Endothelial cell of umbilical vein (primary cell): Measurements from ENCODE around the gene PRAC2.

Source experiments
- EZH2 ChIP-seq: IDR thresholded peaks from 2 replicates; pipeline ENCODE4 v1.6.1; 2012; ENCODE audit warnings: borderline replicate concordance, low read depth, mild to moderate bottlenecking, moderate library complexity, low read length, inconsistent platforms; ENCODE audit not compliant: severe bottlenecking
- FOS ChIP-seq: IDR thresholded peaks from 2 replicates; pipeline ENCODE4 v1.6.1; 2011; ENCODE audit warnings: mild to moderate bottlenecking, low read length, moderate library complexity, borderline replicate concordance; ENCODE audit not compliant: insufficient read depth
- GATA2 ChIP-seq: IDR thresholded peaks from 2 replicates; pipeline ENCODE4 v1.7.0; 2011; ENCODE audit warnings: low read depth, mild to moderate bottlenecking, moderate library complexity, mixed read lengths, low read length; ENCODE audit not compliant: insufficient read length, insufficient read depth
- JUN ChIP-seq: IDR thresholded peaks from 2 replicates; pipeline ENCODE4 v1.6.1; 2011; ENCODE audit warnings: borderline replicate concordance, low read depth; ENCODE audit not compliant: insufficient read length, insufficient read depth
- POLR2A ChIP-seq: IDR thresholded peaks from 2 replicates; pipeline ENCODE4 v1.6.1; 2012; ENCODE audit warnings: low read depth, mild to moderate bottlenecking, control low read depth, low read length
- POLR2AphosphoS5 ChIP-seq: IDR thresholded peaks from 2 replicates; pipeline ENCODE4 v1.6.1; 2012; ENCODE audit warnings: low read depth, mild to moderate bottlenecking, control low read depth, low read length, moderate library complexity; ENCODE audit not compliant: insufficient read depth
- TF ChIP-seq, protein P1 (sequence below), 2 donors: IDR thresholded peaks; 1 replicate in 1 of 2; 2 replicates in 1 of 2; pipeline ENCODE4 v1.5.1; 2011; ENCODE audit warnings: low read length in 2 of 2, mild to moderate bottlenecking in 2 of 2, moderate library complexity in 2 of 2, control low read depth in 1 of 2, inconsistent platforms in 1 of 2, low read depth in 1 of 2; ENCODE audit not compliant: insufficient read depth in 1 of 2; ENCODE audit errors: extremely low read depth in 1 of 2
- TF ChIP-seq, protein P2 (sequence below): IDR thresholded peaks from 2 replicates; pipeline ENCODE4 v1.6.1; 2011; ENCODE audit not compliant: insufficient read depth, insufficient read length

DNA sequence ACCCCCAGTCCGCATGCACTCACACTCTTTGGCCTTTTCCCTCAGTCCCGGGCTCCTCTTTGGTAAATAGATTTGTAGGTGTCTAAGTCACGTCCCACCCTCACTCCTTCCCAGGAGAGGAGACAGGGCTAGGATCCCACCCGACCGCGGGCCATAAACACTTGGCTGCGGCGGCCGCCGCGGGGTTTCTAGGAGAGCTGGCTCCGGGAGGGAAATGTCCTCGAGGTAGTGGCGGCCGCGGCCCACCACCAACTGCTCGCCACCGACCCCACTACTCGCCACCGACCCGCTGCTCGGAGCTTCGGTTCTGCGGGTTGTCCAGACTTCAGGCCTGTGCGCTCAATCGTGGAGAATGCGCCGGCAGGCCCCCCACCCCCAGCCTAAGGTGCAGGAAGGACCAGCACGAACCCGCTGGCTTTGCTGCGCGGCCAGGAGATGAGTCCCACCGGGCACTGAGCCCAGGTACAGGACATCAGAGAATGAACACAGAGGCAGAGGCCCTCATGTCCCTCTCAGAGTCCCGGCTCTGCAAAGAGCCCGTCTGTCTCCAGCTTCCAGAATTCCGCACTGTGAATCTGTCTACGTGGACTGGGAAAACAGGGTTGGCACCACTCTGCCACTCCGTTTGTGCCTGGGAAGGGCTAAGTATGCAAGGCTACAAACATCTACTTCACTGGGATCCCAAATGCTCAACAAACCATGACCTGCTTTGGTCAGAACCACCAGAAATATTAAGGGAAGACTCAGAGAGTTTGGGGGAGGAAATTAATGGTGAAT is 2.5 kb downstream of the PRAC2 start:
- TF ChIP-seq, protein P1, sequence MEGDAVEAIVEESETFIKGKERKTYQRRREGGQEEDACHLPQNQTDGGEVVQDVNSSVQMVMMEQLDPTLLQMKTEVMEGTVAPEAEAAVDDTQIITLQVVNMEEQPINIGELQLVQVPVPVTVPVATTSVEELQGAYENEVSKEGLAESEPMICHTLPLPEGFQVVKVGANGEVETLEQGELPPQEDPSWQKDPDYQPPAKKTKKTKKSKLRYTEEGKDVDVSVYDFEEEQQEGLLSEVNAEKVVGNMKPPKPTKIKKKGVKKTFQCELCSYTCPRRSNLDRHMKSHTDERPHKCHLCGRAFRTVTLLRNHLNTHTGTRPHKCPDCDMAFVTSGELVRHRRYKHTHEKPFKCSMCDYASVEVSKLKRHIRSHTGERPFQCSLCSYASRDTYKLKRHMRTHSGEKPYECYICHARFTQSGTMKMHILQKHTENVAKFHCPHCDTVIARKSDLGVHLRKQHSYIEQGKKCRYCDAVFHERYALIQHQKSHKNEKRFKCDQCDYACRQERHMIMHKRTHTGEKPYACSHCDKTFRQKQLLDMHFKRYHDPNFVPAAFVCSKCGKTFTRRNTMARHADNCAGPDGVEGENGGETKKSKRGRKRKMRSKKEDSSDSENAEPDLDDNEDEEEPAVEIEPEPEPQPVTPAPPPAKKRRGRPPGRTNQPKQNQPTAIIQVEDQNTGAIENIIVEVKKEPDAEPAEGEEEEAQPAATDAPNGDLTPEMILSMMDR (IDR thresholded peaks at IDR 0.05; ENCODE audit: extremely low read depth in 1 of 2, insufficient read depth in 1 of 2, low read depth in 1 of 2, low read length in 2 of 2): no peak
- TF ChIP-seq, protein P2, sequence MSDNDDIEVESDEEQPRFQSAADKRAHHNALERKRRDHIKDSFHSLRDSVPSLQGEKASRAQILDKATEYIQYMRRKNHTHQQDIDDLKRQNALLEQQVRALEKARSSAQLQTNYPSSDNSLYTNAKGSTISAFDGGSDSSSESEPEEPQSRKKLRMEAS: no peak
- TF ChIP-seq EZH2: peak; percentile 93
- TF ChIP-seq POLR2A: no peak
- no peak for TF ChIP-seq POLR2AphosphoS5
- TF ChIP-seq GATA2: no peak
- TF ChIP-seq FOS: no peak
- TF ChIP-seq JUN: no peak
